Bronchial smooth muscle cell (primary cell): ENCODE measurements around the gene EIF4H. TPM values are rescaled to one million over a fixed set of nuclear protein-coding genes. Genes with fewer than 3 reads are reported as not detected.

Source experiments
- total RNA-seq: library from RNA; depleted of rRNA; stranded (reverse); fragments of >200 nt; gene quantifications from 2 replicates; pipeline ENCODE4 v1.2.1, GENCODE V29; 2014

Gene EIF4H
- total RNA-seq, result 331 and 583 TPM in 2 replicates

DNA sequence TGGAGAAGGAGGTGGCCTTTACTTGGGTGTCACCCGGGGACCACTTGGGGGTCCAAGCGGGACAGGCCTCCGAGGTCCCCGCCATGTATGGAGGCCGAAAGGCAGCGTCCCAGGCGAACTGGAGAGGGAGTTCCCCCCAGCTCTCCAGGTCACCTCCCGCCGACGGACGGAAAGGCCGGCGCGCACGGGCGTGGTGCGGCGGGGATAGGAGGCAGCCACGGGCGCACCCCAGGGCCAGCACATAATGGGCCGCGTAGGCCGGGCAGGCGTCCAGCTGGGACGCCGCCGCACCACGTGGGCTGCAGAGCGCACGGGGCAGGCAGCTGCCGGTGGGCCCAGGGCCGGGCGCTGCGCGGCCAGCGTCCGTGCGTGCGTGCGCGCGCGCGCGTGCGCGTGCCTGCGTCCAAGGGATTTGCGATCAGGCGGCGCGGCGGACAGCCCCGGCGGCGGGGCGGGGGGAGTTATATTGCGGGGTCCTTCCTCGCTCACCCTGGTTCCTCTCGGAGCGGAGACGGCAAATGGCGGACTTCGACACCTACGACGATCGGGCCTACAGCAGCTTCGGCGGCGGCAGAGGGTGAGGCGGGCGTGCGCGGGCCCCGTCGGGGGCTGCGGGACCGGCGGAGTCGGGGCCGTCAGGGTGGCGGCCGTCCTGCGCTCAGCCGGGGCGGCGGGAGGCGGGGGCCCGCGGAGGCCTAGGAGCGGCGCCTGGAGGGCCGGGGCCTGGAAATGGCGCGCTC lies at the start of gene EIF4H:
TSS of gene EIF4H (plus strand) at position 491 of the 740 bp plus-strand sequence. CDS start at position 519, 28 bp downstream.

Other genes with a start within 250 kb of the EIF4H start
- 6.5 and 19.7 TPM in 2 replicates for gene ELN, start 146.2 kb upstream of the EIF4H start, total RNA-seq
- gene LIMK1, start 90.6 kb upstream of the EIF4H start, total RNA-seq, result 37.7 and 38.8 TPM in 2 replicates
- 0.17 and 0.32 TPM in 2 replicates for gene LAT2, start 35.6 kb downstream of the EIF4H start, total RNA-seq
- 9.5 and 11.2 TPM in 2 replicates for gene RFC2, start 80.0 kb downstream of the EIF4H start, total RNA-seq
- 59.4 and 62.3 TPM in 2 replicates for gene CLIP2, start 115.1 kb downstream of the EIF4H start, total RNA-seq